Fibroblast of lung (primary cell): ENCODE results near the gene BRINP2.

Experiments used
- EZH2 ChIP-seq: IDR thresholded peaks from 2 replicates; pipeline ENCODE4 v1.5.1; 2012; ENCODE audit warnings: low read length, control low read depth, mild to moderate bottlenecking; ENCODE audit errors: missing control alignments
- TF ChIP-seq, protein P1 (sequence below), 2 donors: IDR thresholded peaks in 1 of 2; conservative IDR thresholded peaks in 1 of 2; 1 replicate in 1 of 2; 2 replicates in 1 of 2; pipeline ENCODE4 v1.5.1; 2011 to 2012; ENCODE audit warnings: low read length in 2 of 2, control low read depth in 1 of 2, inconsistent platforms in 1 of 2, low read depth in 1 of 2, mild to moderate bottlenecking in 1 of 2

- TF ChIP-seq, protein P1, sequence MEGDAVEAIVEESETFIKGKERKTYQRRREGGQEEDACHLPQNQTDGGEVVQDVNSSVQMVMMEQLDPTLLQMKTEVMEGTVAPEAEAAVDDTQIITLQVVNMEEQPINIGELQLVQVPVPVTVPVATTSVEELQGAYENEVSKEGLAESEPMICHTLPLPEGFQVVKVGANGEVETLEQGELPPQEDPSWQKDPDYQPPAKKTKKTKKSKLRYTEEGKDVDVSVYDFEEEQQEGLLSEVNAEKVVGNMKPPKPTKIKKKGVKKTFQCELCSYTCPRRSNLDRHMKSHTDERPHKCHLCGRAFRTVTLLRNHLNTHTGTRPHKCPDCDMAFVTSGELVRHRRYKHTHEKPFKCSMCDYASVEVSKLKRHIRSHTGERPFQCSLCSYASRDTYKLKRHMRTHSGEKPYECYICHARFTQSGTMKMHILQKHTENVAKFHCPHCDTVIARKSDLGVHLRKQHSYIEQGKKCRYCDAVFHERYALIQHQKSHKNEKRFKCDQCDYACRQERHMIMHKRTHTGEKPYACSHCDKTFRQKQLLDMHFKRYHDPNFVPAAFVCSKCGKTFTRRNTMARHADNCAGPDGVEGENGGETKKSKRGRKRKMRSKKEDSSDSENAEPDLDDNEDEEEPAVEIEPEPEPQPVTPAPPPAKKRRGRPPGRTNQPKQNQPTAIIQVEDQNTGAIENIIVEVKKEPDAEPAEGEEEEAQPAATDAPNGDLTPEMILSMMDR (conservative IDR thresholded peaks at IDR 0.05 in 1 of 2, IDR thresholded peaks at IDR 0.05 in 1 of 2; ENCODE audit: low read depth in 1 of 2, low read length in 2 of 2): no peak
- no peak for TF ChIP-seq EZH2
These were observed 25.4 kb upstream of the BRINP2 start for GRCh38 chr1:177145106-177146070.
